OCI-LY3 (cell line): ENCODE measurements around the gene SSC5D.

Experiments used
- CTCF ChIP-seq: fragments of 200-600, 300-600 bp; sonication (generic); IDR thresholded peaks from 2 replicates; pipeline ENCODE4 v1.5.1; 2014; ENCODE audit warnings: antibody characterized with exemption, low read length, low read depth
- EZH2phosphoT487 ChIP-seq: fragments of 200-600 bp; shearing (Covaris generic); IDR thresholded peaks from 2 replicates; pipeline ENCODE4 v1.6.1; 2018; ENCODE audit warnings: antibody characterized with exemption, mixed run types, low read depth

- TF ChIP-seq CTCF (no peak), EZH2phosphoT487 (no peak)
These were observed 40.0 kb downstream of the SSC5D start for GRCh38 chr19:55528030-55528803.
